Measurements from ENCODE around the gene MAFG.

DNA sequence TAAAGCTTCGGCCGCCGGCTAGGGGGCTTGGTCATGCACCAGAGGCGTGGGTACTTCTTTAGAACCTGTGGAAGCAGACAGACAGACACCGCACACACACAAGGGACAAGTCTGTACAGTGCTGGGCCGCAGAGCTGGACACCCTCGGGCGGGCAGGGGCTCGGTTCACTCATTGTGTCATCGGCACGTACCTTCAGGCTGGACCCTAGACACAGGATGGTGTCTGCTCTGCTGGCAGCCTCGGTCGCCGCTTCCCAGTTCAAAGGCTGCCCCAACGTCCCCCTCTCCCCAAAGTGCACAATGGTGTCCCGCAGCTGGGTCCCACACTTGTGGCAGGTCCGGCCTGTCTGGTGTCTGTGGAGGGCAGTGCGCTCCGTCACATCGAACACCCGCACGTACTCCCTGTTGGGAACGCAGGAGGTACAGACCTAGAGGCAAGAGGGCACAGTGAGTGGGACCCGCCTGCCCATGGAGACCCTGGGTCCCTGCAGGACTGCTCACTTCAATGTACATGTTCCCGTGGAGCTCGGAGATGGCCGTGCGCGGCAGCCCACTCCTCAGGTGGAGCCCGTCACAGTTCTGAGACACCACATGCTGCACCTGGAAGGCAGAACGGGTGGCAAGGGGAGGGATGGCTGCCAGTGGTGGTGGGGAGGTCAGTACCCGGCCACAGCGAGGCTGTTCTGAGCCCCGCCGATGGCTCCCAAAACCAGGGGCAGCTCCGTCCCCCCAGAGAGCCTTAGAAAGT is 13.3 kb downstream of the MAFG start:
- TF ChIP-seq, protein P1, sequence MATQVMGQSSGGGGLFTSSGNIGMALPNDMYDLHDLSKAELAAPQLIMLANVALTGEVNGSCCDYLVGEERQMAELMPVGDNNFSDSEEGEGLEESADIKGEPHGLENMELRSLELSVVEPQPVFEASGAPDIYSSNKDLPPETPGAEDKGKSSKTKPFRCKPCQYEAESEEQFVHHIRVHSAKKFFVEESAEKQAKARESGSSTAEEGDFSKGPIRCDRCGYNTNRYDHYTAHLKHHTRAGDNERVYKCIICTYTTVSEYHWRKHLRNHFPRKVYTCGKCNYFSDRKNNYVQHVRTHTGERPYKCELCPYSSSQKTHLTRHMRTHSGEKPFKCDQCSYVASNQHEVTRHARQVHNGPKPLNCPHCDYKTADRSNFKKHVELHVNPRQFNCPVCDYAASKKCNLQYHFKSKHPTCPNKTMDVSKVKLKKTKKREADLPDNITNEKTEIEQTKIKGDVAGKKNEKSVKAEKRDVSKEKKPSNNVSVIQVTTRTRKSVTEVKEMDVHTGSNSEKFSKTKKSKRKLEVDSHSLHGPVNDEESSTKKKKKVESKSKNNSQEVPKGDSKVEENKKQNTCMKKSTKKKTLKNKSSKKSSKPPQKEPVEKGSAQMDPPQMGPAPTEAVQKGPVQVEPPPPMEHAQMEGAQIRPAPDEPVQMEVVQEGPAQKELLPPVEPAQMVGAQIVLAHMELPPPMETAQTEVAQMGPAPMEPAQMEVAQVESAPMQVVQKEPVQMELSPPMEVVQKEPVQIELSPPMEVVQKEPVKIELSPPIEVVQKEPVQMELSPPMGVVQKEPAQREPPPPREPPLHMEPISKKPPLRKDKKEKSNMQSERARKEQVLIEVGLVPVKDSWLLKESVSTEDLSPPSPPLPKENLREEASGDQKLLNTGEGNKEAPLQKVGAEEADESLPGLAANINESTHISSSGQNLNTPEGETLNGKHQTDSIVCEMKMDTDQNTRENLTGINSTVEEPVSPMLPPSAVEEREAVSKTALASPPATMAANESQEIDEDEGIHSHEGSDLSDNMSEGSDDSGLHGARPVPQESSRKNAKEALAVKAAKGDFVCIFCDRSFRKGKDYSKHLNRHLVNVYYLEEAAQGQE (IDR thresholded peaks at IDR 0.05; ENCODE audit: low read depth), result no peak
- TF ChIP-seq CEBPB (IDR thresholded peaks at IDR 0.05), result no peak
- TF ChIP-seq RAD21 (IDR thresholded peaks at IDR 0.05; ENCODE audit: low read depth), result no peak
- no peak for TF ChIP-seq FOXM1 (IDR thresholded peaks at IDR 0.05; ENCODE audit: borderline replicate concordance, low read depth)
- no peak for TF ChIP-seq CREB1 (IDR thresholded peaks at IDR 0.05; ENCODE audit: low read depth)
- no peak for TF ChIP-seq NFIC (IDR thresholded peaks at IDR 0.05)
- TF ChIP-seq, protein P2, sequence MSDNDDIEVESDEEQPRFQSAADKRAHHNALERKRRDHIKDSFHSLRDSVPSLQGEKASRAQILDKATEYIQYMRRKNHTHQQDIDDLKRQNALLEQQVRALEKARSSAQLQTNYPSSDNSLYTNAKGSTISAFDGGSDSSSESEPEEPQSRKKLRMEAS (IDR thresholded peaks at IDR 0.05), result no peak
- TF ChIP-seq EP300 (IDR thresholded peaks at IDR 0.05; ENCODE audit: borderline replicate concordance), result no peak
- no peak for TF ChIP-seq TAF1 (IDR thresholded peaks at IDR 0.05; ENCODE audit: low read depth)

All from Ishikawa (cell line).